ENCODE measurements around the gene MS4A15.

DNA sequence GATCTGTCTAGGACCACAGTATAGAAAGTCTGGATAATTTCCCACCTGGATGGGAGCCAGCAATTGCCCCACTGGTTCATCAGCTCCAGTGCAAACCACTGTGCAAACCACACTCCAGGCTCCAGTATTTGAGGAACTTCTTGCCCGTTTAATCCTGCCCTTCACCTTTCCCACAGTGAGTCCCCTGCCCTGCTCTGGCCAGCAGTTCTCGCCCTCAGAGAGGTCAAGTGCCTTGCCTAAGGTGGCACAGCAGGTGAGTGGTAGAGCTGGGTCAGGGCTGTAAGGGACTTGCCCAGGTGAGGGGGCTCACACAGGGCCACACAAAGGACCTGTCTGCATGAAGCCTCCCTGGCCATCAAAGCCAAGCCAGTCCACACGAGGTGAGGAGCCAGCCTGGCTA, 52.6 kb downstream of the MS4A15 start:
- no peak for TF ChIP-seq FOSL2 (IDR thresholded peaks at IDR 0.05)
- no peak for TF ChIP-seq FOSL2 (CRISPR knock-in tag; IDR thresholded peaks at IDR 0.05)
- TF ChIP-seq, protein P1, sequence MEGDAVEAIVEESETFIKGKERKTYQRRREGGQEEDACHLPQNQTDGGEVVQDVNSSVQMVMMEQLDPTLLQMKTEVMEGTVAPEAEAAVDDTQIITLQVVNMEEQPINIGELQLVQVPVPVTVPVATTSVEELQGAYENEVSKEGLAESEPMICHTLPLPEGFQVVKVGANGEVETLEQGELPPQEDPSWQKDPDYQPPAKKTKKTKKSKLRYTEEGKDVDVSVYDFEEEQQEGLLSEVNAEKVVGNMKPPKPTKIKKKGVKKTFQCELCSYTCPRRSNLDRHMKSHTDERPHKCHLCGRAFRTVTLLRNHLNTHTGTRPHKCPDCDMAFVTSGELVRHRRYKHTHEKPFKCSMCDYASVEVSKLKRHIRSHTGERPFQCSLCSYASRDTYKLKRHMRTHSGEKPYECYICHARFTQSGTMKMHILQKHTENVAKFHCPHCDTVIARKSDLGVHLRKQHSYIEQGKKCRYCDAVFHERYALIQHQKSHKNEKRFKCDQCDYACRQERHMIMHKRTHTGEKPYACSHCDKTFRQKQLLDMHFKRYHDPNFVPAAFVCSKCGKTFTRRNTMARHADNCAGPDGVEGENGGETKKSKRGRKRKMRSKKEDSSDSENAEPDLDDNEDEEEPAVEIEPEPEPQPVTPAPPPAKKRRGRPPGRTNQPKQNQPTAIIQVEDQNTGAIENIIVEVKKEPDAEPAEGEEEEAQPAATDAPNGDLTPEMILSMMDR (IDR thresholded peaks at IDR 0.05) = no peak
- TF ChIP-seq, protein P2, sequence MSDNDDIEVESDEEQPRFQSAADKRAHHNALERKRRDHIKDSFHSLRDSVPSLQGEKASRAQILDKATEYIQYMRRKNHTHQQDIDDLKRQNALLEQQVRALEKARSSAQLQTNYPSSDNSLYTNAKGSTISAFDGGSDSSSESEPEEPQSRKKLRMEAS (IDR thresholded peaks at IDR 0.05) = no peak
- no peak for TF ChIP-seq CBX8 (IDR thresholded peaks at IDR 0.05)
- TF ChIP-seq POLR2A (IDR thresholded peaks at IDR 0.05; ENCODE audit: low read length) = no peak
- TF ChIP-seq ELK1 (IDR thresholded peaks at IDR 0.05; ENCODE audit: low read depth, low read length) = no peak
- TF ChIP-seq, protein P3, sequence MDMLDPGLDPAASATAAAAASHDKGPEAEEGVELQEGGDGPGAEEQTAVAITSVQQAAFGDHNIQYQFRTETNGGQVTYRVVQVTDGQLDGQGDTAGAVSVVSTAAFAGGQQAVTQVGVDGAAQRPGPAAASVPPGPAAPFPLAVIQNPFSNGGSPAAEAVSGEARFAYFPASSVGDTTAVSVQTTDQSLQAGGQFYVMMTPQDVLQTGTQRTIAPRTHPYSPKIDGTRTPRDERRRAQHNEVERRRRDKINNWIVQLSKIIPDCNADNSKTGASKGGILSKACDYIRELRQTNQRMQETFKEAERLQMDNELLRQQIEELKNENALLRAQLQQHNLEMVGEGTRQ (IDR thresholded peaks at IDR 0.05) = no peak
- TF ChIP-seq NR3C1 (IDR thresholded peaks at IDR 0.05) = no peak
- no peak for TF ChIP-seq REST (IDR thresholded peaks at IDR 0.05)
- TF ChIP-seq EHMT2 (IDR thresholded peaks at IDR 0.05; ENCODE audit: low read depth) = no peak
- TF ChIP-seq TP53 (CRISPR knock-in tag; IDR thresholded peaks at IDR 0.05) = no peak
- TF ChIP-seq SREBF2 (IDR thresholded peaks at IDR 0.05) = no peak

Measured in A549 (cell line).